Glomerular endothelial cell (primary cell): ENCODE measurements around the gene TTL. TPM values are rescaled to one million over a fixed set of nuclear protein-coding genes. Genes with fewer than 3 reads are reported as not detected.
"Not testable (repeated sequence)": the region's sequence is repeated elsewhere in the genome, so short reads cannot be mapped to it uniquely, and the experiment has no call there.

Experiments used
- DNase-seq: peaks from one replicate; pipeline ENCODE4 v3.0.0-alpha.2; 2011; ENCODE audit warnings: low read depth, low spot score; ENCODE audit errors: extremely low read depth
- total RNA-seq: library from RNA; depleted of rRNA; stranded (reverse); fragments of >200 nt; gene quantifications from 2 replicates; pipeline ENCODE4 v1.2.3, GENCODE V29; 2015

TTL gene
- total RNA-seq, 1 donor from 2014 or later: 40.4 TPM

DNA sequence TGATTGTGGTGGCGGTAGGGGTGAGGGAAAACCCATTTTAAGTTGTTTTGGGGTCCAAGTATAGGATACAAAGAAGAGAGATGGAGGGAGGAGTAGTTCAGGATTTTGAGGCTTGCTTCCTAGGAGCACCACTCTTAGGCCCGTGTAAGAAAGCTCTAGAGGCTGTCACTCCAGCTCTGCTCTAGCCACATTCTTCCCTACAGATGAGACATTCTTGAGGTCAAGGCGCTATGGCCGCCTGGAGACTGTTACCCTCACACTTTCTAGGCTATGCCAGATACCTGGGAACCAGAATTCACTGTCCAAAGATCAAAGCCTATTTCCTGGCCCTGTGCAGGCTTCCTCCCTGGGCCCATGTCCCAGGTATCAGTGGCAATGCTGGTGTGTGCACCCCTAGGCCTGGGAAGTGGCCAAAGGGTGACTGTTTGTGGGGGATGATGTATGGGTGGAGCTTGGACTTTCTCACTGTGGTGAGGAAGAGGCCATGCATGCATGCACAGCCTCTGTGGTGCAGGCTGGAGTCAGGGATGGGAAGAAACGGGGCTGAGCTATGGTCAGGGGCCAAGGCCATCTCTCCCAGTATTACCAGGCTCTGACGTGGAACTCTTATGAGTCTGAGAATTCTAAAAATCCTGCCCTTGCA lies 7.0 kb upstream of the TTL start:
- DNase-seq: no peak

DNA sequence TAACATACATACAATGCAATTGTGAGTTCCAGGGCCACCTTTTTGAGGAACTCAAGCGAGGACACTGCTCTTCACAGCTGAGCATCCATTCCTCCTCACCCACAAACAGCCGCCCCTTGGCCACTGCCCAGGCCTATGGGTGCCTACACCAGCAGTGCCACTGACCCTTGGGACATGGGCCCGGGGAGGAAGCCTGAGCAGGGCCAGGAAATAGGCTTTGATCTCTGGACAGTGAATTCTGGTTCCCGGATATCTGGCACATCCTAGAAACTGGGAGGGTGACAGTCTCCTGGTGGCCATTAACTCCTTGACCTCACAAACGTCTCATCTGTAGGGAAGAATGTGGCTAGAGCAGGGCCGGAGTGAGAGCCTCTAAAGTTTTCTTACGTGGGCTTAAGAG lies 5.5 kb upstream of the TTL start:
- DNase-seq: no peak

DNA sequence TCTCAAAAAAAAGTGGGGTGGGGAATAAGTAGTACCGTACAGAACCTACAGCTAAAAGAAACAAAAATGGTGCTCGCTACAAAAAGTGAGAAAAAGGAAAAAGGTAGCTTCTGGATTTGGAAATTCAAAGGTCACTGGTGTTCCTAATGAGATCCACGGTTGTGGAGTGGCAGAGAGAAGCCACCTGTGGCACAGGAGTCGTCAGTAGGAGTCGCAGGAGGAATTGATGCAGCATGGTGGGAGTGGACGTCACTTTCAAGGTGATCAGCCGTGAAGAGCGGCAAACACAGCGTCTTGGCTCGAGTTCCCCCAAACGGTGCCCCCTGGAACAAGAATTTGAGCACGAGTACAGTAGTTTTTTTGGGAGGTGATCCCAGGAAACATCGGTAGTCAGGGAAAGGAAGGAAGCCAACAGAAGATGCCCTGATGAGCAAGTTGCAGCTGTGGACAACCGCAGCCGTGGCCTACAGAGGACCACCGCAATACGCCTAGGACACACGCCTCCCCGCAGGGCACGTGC lies 1.4 kb upstream of the TTL start:
- no peak for DNase-seq

DNA sequence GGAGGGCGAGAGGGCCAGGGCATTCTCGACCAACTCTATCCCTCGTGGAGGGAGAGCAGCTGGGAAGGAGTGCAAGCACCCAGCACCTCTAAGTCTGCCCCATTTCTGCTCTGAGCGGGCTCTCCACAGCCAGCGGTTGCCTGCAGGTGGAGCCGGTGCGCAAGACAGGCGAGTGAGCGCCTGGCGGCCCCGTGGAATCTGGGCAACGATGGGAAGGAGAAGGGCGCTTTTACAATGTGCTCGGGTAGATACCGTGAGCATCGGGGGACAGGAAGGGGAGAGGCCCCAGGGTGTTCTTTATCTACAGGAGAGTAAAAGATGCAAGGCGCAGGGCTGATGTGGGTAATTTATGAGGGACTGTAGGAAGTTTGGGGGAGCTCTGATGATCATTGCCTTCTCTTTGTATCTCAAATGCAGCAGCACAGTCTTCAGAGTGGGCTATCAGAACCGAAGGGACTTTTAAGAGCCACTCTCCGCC lies 867 bp upstream of the TTL start:
- no peak for DNase-seq

DNA sequence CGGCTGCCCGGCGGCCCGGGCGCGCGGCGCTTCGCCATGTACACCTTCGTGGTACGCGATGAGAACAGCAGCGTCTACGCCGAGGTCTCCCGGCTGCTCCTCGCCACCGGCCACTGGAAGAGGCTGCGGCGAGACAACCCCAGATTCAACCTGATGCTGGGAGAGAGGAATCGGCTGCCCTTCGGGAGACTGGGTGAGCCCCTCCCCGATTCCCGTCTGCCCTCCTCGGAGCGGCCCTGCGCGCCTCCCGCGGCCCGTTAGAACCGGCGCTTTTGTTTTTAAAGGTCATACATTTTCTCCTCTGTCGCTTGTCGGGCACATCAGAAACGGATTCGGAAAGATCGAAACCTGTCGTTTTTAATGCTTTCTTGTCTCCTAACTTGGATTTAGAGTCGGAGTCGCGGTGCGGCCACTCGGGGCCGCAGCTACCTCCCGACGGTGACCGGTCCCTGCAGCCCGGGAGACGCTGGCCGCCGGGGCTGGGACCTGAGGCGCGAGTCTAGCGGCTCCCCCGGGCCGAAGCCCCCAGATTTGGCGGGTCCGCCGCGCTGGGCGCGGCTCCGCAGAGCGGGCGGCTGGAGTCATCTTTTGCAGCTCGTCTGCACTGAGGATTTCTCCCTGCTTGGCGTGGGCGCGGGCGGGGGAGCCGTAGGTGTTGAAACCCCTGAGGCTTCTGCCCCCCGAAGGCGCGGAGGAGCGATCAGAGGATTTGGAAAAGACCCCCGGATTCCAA lies 519 bp downstream of the TTL start:
- DNase-seq: no peak

DNA sequence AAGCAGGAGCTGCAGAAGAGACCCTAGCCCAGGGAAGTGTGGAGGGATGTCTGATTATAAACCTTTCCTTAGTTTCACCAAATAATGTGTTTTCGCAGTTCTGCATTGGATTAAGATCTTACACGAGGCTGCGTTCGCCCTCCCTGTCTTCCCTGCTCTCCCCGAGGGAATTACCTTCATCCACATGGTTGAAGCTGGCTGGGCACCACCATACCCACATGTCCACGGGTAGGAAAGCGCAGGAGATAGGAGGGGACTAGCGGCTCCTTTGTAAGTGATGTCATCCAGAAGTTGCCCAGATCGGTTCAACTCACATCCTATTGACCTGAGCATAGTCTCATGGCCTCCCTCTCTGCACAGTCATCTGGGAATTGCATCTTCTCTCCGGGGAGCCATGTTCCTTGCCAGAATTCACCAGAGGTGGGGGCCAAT lies 1.1 kb downstream of the TTL start:
- DNase-seq: no peak

DNA sequence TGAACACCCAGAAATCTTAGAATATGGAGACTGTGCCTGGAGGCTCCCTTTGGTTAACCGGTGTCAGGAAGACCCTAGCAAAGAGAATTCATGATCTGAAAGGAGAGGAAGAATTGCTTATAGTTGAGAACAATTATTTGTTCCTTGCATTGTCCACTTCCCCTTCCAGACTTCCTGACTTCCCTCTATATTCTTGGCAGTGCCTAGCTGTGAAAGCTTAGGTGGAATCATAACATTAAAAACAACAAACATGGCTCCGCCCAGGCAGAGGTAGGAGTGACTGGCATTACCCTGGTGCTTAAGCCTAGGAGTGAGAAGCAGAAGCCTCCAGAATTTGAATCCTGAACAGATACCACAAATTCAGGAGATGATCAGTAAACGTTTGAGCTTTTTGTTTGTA lies 1.9 kb downstream of the TTL start:
- no peak for DNase-seq

DNA sequence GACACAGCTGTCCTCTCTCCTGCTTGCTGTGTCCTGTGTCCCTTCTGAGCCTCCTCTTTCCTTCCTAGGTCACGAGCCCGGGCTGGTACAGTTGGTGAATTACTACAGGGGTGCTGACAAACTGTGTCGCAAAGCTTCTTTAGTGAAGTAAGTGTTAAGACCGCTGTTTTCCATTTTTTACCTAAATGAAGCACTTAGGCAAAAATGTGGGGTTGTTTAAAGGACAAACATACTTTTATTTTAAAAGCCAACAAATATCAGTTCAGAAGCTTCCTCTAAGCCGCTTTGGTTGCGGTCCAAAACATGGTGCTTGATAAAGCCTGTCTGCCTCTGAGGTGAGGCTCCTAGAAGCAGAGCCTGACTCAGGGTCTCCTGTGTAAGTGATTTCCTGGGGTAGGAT lies 3.9 kb downstream of the TTL start:
- DNase-seq: no peak

DNA sequence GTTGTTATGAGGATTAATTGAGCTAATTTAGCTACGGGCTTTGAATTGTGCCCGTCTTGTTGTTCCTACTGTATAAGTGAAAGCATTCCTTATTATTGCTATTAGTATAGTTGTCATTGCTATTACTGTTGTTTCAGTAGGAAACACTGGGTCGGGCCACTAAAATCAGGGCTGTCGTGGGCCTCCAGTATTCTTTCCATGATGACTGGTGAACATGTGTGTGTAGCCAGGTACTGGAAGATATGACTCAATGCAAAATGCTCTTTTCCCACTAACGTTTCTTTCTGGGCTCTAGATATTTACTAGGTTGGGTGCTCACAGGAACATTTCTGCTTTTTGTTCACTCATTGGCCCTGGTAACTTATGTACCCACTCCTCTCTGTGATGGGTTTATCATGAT lies 4.9 kb downstream of the TTL start:
- DNase-seq: no peak

DNA sequence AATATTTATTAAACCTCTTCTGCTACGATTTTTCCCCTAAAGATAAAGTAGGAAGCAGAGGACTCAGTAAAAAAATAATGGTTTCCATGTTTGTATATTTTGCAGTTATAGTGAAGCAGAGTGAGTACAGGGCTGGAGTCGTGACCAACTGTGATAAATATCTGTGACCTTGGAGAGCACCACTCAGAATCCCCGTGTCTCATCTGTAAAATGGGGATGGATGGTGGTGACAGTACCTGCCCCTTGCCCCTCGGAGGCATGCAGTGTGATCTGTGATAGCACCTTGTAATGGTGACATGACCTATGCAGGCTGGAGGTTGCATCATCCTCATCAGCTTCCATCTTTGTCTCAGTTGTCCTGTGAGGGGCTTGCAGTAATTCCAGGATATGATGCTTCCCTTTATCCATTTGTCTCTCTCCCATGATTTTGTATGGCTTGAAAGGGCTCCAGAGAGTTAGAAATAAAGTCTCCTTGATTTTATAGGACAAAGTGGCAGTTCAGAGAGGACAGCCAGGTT lies 5.5 kb downstream of the TTL start:
- DNase-seq: no peak

DNA sequence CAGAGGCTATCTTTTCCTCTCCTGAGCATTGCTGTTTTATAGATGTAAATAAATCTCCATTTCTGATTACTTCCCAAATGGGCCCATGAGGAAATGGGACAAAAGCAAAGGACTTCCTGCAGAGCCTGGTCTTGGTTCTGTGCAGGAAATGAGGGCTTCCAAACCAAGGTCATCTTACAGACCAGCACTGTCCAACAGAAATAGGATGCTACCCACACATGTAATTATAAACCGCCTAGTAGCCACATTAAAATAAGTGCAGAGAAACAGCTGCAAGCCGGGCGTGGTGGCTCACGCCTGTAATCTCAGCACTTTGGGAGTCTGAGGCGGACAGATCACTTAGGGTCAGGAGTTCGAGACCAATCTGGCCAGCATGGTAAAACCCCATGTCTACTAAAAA lies 6.2 kb downstream of the TTL start:
- no peak for DNase-seq

DNA sequence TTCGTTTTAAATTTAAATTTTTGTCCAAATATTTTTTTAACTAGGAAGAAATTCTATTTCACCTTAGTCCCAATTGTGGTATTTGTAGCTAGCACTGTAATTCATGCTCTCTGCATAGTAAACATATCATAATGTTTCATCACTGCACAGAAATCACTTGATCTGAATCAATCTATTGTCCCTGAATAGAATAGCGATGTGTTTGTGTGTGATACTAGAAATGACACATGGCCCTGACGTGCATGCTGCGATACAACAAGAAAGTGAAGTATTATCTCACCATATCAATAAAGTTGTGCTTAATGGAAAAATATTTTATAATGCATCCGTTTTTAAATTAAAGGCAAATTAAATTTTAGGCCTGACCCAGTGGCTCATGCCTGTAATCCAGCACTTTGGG lies 10.0 kb downstream of the TTL start:
- DNase-seq: no peak

DNA sequence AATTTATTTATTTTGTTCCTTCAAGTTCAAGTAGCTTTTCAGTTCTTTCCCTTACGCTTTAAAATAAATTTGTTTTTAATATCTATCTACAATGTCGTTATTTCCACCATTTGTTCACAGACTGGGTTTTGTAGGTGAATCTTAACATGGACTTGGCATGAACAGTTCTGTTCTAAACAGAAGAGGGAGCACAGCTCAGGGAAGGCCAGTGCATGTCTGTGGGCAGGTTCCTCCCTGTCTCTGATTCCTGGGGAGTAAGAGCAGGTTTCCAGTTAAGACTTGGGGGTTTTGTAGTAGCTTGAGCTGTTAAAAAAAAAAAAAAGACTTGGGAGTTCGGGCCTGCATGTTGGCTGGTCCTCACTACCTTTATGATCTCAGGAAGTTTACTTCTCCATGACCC lies 11.1 kb downstream of the TTL start:
- DNase-seq: no peak

DNA sequence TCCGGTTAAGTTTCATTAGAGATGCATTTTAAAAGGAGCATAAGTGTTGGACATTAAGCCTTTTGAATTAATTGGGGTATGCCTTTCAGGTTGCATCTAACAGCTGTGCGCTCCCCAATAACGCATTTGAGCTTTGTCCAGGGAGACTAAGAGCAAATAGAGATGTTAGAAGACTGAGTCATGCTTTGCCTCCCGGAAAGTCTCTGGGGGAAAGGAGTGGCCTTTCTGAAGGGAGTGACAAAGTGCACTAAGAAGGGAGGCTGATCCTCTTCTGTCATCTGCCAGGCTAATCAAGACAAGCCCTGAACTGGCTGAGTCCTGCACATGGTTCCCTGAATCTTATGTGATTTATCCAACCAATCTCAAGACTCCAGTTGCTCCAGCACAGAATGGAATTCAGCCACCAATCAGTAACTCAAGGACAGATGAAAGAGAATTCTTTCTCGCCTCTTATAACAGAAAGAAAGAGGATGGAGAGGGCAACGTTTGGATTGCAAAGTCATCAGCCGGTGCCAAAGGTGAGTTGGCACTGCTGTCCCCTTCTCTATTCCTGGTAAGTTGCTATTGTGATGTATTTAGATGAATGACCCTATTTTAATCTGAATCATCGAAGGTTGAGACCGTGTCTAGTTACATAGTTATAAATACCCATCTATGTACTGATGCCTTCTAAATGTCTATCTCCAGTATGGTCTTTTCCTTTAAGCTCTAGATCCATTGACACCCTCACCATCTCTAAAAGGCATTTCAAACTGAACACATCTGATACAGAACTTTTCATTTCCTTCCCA lies 12.1 kb downstream of the TTL start:
- no peak for DNase-seq

DNA sequence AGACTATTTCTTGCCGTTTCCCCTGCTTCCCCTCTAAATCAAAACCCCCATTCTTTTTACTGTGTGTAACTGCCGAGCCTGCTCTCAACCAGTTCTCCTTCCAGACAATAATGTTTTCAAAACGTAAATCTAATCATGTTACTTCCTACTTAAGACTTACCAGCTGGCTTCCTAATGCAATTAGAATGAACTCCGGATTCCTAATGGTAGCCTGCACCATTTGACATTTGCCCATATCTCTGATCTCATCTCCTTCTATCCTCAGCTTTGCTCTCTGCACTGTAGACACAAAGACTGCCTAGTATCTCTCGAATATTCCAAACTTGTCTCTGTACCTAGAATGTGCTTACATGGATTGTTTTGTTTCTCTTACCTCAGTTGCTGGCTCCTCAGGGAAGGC lies 12.9 kb downstream of the TTL start:
- no peak for DNase-seq

DNA sequence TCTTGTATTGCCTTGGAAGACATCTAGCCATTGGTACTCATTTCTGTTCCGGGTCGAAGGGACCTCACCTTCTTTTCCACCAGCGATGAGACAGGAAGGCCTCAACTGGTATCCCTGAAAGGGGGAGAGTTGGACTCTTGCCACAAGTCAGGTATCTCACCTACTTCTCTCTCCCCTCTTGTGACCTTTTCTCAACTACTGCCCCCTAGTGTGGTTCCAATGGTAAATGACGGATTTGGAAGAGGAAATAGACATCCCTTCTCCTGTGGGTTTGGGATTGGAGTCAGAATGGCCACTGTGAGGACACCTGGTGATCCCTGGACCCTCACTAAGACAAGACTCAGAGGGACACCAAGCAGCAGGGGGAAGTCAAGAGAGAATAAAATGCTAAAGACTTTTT lies 13.9 kb downstream of the TTL start:
- DNase-seq: not testable (repeated sequence)

DNA sequence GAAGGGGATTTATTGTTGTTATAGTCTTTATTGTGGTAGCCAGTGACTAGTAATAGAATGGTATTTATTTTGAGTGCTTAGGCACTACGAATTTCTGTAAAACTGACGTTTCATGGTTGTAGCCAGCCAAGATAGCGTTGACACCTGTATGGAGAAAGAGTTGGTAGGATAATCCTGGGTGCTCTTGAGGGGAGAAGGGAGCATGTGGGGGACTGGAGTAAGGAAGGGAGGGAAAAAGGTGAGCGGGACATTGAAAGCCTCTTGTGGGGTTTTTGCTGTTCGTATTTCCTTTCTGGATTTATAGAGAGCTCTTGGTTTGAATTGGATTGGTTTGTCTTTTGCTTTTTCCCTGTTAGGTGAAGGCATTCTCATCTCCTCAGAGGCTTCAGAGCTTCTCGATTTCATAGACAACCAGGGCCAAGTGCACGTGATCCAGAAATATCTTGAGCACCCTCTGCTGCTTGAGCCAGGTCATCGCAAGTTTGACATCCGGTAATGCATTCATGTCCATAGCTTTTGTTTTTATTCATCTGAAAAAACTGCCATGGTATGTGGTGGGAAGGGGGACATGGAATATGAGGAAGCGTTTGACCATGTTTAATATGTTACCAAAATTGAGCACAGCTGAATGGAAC lies 19.0 kb downstream of the TTL start:
- not testable (repeated sequence) for DNase-seq

DNA sequence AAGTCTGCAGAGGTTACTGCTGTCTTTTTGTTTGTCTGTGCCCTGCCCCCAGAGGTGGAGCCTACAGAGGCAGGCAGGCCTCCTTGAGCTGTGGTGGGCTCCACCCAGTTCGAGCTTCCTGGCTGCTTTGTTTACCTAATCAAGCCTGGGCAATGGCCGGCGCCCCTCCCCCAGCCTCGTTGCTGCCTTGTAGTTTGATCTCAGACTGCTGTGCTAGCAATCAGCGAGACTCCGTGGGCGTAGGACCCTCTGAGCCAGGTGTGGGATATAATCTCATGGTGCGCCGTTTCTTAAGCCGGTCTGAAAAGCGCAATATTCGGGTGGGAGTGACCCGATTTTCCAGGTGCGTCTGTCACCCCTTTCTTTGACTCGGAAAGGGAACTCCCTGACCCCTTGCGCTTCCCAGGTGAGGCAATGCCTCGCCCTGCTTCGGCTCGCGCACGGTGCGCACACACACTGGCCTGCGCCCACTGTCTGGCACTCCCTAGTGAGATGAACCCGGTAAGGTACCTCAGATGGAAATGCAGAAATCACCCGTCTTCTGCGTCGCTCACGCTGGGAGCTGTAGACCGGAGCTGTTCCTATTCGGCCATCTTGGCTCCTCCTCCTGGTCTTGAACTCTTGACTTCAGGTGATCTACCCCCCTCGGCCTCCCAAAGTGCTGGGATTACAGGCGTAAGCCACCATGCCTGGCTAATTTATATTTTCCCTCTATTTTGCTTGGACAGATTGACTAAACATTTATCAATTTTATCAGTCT lies 27.5 kb downstream of the TTL start:
- DNase-seq: not testable (repeated sequence)

DNA sequence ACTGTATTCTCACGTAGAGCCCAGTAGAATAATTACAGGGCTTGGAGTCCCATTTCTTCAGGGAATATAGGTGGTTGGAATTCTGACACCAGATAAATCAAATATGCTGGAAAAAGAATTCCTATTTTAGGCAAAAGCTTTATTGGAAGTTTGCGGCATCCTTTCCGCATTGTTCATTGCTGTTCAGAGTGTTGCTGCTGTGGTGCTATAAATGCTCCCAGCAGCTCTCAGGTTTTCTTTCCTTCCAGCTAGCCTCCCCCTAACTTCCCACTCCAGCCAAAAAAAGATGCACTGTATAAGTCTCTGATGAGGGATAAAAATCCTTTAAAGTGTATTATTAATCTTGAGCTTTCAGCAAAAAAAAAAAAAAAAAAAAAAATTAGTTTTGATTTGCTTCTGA lies 34.8 kb downstream of the TTL start:
- no peak for DNase-seq

DNA sequence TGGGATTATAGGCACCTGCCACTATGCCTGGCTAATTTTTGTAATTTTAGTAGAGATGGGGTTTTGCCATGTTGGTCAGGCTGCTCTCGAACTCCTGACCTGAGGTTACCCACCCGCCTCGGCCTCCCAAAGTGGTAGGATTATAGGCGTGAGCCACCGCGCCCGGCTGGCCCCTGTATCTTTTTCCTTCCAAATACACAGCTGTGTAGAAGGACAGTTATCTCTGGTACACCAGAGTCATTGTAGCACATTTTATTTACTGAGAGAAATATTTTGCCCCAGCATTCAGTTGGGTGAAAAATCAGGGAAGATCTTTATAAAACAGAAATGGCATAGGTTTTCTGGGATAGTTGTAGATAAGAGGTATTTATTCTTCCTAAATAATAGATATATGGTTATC lies 36.9 kb downstream of the TTL start:
- no peak for DNase-seq
